ENCODE measurements around the gene CDH23.

GRCh38 chr10:71512761-71513539, 116.2 kb downstream of the CDH23 start:
- TF ChIP-seq POLR2A (IDR thresholded peaks at IDR 0.05; ENCODE audit: low read length): no peak
- TF ChIP-seq GATA1 (IDR thresholded peaks at IDR 0.05; ENCODE audit: low read depth, low read length): no peak

All from erythroblast (primary cell).